GM18520 (cell line): Measurements from ENCODE around the gene PPP2R2B.

Source experiments
- ATAC-seq: cut with Tn5 transposase; IDR thresholded peaks from one replicate; pipeline ENCODE4 v1.9.1; 2021; ENCODE audit not compliant: unreplicated experiment

The PPP2R2B gene

DNA sequence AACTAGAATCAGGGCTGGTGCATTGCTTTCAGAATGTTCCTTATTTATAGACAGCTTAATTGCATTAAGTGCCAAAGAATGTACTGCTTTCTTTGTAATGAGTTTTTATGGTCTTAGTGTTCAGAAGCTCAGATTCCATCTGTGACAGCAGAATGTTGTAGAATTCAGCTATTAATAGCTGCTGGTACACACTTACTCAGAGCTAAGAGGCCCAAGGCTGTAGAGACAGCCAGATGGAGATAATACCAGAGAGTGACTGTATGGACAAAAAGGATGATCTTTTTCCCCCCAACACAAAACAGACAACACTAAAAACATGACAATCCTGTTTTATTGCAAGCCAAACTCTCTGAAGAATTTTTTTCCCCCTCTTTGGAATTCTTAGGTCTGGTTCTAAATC lies 50.2 kb downstream of the PPP2R2B start:
- ATAC-seq: no peak

DNA sequence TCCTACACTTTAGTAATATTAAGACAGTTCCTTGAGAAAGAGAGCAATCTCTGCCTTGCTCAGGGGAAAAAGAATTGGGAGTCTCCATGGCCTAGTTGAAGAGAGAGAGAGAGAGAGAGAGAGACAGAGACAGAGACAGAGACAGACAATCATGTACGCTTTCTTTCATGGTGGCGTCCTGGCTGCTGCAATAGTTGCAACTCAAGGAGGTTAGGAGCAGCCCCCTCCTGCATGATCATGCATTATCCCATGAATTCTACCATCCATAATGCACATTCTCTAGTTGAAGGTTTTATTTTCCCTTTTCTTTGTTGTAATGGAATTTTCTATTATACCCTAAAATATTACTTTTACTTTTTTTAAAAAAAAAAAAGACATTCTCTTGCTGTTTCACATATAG lies 50.7 kb downstream of the PPP2R2B start:
- ATAC-seq: no peak

DNA sequence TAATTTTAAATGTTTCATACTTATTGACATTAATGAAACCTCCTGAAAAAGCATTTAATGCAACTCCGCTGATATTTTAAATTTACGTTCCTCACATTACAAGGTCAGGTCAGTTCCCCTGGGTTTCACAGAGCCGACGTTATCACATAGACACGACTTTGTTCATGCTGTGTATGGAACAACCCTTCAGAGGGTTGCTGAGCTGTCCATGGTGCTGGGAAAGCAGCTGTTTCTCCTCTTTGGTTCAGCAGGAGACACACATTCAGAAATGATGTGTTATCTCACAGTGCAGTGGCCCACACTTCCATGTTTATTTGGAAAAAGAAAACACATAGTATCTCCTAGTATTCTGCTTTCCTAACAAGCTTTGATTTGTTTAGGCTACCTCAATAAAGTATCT lies 53.5 kb downstream of the PPP2R2B start:
- ATAC-seq: no peak

DNA sequence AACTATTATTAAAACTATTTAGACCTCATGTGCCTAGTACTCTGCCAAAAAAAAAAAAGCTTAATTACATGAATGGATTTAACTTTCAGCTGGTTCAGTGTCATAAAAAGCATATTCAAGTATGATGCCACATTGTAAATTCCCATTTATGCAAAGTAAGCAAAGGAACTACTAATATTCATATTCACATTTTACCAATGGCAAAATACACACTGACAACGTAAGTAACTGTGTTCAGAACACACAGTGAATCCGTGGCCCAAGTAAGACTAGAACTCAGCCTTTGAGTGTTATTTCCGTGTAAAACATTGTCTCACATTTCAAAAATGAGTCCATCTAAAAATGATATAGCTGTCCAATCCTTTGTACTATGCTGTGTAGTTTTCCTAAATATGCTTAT lies 56.8 kb downstream of the PPP2R2B start:
- no peak for ATAC-seq

DNA sequence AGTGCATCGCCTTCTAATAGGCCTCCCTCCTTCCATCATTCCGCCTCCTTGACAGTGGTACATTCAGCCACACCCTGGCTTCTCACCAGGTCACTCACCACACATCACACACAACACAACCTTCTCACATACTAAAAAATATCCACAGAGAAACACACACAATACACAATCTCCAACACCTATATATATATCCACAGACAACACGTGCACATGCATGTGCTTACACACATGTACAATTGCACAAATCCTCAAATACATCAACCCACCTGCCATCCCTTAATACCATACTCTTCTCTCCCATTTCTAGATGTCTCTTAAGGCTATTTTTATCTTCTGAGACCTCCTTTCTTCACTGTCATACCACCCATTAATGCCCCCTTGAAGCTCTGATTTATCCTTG lies 57.6 kb downstream of the PPP2R2B start:
- no peak for ATAC-seq

DNA sequence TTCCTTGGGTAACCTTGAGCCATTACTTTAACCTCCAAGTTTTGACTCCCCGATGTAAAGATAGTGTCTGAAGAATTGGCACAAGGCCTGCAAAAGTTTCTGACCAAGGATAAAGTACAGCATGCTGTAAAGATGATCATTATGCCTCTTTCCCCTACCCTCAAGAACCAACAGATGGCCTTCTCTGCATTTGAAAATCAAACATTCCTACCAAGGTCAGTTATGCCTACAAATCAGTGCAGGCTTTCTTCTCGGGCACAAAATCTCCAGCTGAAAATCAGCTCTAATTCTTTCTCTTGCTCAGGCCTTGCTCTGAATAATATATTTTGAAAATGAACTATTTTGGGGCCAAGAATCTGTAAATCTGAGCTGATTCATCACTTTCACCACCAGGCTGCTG lies 59.7 kb downstream of the PPP2R2B start:
- no peak for ATAC-seq

DNA sequence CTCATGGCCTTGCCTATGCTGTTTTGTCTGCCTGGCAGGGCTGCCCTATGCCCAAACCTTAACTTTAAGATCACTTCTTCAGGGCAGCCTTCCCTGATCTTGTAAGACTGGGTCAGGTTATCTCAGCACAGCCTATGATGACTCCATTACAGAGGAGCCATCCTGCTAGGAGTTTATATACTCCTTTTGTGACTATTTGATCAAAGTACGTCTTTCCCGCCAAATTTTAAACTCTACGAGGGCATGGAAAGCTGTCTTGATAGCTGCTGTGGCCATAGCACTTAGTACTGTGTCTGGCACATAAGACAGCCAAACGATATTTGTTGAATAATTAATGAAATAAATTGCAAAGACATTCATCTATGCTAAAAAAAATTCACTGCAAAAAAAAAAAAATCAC lies 60.6 kb downstream of the PPP2R2B start:
- no peak for ATAC-seq

DNA sequence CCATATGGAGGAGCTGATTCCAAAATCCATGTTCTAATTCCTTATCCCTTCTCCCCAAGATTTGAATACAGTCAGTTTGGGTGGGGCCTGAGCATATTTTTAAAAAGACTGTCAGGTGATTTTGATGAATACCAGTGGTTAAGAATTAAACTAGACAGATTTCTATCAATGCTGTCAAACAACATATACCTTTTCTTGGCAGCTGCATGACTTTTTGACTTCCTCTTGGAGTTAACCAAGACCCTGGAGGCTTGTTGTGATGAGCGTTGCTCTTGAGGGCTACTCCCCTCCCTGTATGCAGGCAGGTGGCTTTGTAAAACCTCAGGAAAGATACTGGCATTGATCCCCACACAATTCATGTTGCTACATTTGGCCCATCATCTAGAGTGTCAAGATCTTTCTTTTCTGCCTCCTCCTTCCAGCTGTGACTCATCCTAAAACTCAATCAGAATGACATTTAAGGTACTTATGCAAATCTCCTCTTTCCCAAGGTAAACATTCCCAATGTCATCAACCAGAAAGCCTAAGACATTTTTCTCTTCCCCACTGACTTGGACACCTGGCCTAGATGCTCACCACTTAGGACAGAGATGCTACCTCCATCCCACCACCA lies 61.7 kb downstream of the PPP2R2B start:
- no peak for ATAC-seq

DNA sequence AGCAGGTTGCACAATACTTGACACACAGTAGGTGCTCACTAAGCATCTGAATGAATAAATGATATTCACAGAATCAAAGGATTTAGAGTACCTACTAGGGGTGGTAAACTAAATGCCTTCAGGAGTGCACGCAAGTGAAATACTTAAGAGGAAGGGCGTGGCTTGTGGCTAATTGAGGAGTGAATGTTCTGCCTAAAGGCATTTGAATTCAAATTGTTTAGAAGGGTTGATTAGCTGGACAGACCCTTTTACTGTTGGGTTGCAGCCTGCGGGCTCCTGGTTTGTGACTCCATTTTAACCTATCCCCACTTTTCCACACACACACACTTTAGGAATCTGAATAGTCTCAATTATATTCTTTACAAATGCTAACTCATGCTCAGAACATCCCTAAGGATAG lies 63.1 kb downstream of the PPP2R2B start:
- no peak for ATAC-seq

DNA sequence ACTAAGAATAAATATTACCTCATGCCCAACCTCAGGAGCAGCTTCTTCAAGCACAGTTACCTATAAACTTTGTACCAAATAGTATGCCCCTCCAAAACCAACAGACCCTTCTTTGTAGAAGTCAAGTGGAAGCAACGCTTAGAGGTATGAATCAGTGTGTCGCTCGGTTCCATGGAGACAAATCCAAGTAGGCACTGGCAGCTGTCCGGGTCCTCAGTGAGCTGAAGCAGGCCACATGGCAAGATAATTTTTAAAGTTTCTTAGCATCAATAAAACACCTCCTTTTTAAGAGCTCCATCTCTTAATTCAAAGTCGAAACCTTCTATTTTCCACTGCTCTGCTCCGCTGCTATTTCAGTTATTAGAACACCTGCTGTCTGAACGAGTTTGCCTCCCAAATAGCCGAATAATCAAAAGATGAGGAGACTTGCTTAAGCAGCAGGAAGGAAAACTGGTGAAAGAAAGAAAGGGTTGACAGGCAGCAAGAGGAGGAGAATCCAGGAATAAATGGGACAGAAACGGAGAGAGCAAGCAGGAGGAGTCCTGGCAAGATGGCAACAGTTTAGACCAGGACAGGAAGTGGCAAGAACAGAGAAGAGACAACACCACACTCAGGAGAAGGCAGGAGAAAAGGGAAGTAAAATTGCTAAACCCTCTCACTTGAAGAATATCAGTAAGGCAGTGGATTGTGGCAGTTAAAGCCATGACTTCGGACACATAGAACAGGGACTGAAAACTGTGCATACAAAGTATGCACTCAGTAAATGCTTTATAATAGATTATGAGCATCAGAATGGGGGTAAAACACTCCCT lies 65.0 kb downstream of the PPP2R2B start:
- ATAC-seq: no peak

DNA sequence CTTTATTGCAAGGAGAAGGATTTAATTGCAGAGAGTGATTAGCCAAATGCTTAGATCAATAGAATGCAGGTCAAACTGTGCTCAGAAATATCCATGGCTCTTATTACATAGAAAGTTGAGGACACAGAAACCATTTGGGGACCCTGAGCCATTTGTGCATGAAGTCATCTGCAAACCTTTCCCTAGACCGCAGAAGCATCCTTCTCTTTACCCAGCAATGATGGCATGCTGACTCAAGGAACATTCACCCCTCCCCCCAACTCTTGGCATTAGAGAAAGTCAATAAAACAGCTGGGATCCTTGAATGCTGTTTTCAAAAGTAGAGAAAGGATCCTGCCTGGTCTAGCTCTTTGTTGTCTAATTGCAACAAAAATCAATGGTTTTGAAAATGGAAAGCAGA lies 73.5 kb downstream of the PPP2R2B start:
- no peak for ATAC-seq

DNA sequence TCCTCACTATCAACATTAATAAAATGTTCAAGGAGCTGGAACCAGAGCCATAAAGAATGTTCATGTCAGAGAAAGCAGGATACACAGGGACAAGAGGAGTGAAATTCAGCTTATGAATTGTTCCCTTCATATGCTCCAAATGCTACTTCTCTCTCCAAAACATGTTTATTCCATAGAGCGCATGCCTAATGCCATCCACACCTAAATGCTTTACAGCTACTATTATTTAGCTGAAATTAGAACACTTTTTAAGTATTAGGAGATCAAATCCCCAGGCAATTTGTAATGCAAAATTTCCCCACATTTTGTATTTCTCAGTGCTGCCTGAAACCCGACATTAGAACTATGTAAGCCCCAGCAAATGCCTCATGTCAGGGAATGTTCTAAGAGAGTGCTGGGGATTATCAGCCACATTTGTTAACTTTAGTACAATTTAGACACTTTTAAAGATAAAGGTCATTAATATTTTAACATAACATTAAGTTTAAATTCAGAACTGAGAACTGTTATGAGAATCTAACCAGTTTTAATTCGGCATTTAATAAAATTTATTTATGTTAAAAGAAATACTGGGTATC lies 75.5 kb downstream of the PPP2R2B start:
- ATAC-seq: no peak

DNA sequence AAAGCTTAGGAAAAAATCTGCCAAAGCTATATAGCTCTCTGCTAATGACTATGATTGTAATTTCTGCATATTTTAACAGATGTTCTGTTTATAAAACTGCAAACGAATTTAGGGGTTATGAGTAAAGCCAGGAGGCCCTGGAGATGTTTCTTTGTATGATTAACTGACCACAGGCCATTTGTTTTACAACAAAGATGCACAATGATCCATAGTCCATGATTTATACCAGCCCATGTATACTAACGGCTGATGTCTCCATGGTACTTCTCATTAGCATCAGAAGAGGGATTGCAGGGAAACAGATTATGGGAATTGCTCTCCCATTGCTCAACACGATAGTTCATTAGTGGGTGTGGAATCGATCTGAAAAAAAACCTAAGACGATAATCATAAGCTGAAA lies 78.9 kb downstream of the PPP2R2B start:
- ATAC-seq: no peak

DNA sequence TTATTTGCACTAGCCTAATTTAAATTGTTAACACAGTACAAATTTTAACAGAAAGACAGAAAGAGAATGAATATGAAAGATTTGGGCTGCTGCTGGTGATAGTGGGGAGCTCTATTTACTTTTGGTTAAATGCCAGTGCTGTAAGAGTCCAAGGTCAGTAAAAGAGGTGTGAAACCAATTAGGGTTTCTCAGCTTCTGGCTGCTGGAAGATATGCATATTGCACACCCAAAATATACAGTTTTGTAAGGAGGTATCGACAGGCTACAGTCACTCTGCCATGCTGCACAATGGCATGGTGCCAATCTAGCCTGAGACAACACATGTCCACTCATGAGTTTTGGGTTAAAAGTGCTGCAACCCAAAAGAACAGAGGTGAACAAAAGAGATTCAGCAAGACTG lies 79.3 kb downstream of the PPP2R2B start:
- no peak for ATAC-seq

DNA sequence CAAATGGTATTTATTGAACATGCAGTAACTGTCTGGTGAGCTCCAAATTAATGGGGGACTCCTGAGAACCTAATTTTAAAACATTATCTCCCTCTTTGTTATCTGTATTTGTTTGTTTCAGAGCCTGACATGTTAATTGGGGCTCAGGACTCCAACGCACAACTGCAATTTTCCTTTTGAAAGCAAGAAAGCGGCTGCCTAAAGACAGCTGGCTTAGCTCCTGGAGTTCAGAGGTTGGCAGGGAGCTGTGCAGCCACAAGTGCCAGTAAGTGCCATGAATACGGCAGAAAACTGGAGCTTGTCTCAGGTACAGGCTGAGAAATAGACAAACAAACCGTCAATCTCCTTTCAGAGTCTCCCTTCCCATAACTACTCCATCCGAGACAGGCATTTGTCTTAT lies 80.9 kb downstream of the PPP2R2B start:
- ATAC-seq: no peak

DNA sequence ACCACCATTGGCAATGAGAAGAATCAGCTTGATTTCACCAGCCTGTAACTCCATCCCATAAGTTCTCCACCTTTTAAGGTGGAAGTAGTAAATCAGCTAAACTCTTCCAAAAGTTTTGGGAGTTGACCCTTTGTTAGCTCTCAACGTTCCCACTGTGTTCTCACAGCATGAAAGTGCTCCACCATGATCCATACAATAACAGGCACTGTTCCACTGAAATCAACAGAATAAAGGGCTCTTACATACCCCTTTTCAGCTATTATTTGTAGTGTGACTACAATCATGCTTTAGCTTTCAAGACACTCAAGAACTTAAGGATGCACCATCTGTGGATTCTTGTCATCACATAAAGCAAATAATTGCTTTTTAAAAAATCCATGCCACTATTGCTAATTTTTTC lies 81.6 kb downstream of the PPP2R2B start:
- ATAC-seq: no peak

DNA sequence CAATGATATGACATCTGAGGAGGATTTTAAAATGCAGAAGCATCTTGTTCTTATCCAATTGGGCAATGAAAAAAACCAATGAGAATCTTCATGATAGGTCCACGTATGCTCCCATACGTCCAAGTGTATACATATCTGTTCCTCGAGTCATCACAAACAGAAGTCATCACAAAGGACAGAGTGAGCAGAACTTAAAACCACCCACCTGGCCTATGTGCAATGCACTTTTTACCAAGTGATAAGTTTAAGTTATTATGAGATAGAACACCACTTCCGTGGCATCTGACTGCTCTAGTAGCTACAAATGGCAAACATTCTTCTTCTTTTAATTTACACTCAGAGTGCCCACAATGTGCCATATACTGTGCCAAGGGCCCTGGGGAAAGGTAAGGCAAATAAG lies 82.4 kb downstream of the PPP2R2B start:
- no peak for ATAC-seq

DNA sequence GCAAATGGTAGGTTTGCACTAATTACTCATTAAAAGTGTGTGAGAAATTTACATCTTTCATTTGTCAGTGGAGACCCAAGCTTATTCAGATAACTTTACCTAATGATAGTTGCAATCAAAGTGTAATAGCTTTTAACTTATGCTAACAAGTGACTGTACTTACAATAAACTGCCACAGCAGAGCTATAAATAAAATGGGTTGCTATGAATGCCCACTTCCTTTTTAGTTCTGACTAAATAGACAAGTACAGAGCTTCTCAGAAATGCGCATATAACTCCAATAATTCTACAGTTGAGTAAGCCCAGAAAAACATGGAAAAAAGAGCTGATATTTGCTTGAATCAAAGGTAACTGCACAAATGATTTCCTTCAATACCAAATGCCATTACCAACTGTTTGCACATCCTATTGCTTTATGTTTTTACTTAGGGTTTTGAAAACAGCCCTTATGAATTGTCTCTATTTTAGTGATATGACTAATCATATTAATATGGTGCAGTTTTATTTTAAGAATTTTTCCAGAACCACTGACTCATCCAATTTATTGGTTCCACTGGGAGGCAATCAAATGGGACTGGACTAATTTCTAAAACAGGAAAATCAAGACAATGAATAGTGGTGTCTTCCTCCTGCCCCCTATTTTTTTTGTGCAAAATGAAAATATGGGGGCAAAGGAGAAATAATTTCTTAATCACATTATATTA lies 84.1 kb downstream of the PPP2R2B start:
- no peak for ATAC-seq

DNA sequence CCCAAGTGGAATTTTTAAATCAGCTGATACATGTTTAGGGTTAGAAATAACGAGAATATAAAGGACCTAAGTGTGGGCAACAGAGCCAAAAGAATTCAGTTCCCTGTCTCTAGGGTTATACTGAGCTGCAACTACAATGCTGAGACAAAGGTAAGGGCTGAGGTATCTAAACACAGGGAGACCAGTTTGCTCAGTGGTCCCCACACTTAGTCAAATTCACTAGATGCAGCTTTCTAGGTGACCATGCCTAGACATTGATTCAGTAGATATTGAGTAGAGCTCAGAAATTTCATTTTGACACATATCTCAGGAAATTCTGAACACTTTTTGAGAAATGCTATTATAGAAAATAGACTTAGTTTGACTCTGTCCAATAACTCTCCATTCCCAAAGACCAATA lies 84.8 kb downstream of the PPP2R2B start:
- no peak for ATAC-seq

DNA sequence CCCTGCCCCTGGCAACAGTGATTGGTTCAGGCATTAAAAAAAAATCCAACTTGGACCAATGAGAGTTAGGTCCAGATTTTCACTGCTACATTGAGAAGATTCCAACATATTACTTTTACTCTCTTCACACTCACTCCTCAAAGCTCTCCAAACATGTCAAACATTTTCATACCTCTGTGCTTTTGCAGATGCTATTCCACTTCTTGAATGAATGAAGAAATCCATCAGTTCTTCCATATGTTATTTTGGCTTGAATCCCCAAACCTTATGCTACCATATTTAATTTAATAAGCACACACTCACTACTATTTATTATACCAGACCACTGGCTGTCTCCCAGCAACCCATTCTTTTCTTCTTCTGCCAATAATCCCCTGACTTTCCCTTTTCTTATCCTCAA lies 87.1 kb downstream of the PPP2R2B start:
- no peak for ATAC-seq

DNA sequence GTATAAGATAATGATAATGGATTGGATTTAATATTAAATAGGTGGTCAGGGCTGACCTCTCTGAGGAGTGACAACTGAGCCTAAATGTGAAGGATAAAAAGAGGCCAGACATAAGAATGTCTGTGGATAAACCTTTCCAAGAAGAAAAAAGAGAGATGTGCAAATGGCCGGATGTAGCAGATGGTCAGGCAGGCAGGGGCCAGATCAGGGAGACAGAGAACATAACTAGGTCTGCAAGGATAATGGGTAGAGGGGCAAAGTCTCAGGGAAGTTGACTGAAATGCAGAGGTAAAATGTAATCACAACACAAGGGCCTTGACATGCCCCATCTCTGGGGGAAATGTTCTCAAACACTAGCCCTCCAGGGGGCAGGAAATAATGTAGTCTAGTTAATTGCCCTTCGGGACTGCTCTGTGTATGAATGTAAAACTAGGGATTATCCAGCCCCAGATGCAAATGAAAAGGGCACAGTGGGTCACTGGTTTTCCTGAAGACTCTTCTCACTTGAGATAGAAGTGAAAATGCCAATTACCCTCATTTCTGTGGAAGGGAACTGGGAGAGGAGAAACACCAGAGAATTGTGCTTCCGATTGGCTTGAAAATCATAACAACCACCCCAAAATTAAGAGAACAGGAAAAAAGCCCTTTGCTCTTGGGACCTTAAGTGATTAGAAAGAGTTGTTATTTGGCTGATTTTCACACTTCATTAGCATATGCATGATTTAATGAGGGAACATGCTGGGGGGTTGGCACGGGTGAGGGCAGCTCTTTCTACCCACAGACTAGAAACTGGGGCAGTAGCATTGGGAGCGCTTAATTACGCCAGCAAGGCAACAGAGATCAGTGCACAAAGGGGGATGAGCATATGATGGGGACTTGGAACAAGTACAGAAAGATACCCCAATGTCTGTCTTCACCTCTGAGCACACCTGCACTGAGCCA lies 88.6 kb downstream of the PPP2R2B start:
- ATAC-seq: no peak
